Gastroesophageal sphincter (tissue), 4 donors: Measurements from ENCODE around the gene ACAD10. TPM values are rescaled to one million over a fixed set of nuclear protein-coding genes. Genes with fewer than 3 reads are reported as not detected.
"Not testable (repeated sequence)": the region's sequence is repeated elsewhere in the genome, so short reads cannot be mapped to it uniquely, and the experiment has no call there.

ENCODE experiments used
- ATAC-seq: fragments of 150-250 bp; one replicate; pipeline ENCODE4 v1.9.1; 2016; ENCODE audit warnings: mild to moderate bottlenecking, moderate library complexity
- H3K27ac ChIP-seq, 4 donors: fragments of 200-600 bp; sonication (generic) in 3 of 4; 1 replicate in 3 of 4; 2 replicates in 1 of 4; pipeline ENCODE4 v1.5.1; 2016 to 2019
- H3K27me3 ChIP-seq: fragments of 200-600 bp; sonication (generic); one replicate; pipeline ENCODE4 v1.5.1; 2019
- H3K36me3 ChIP-seq, 2 donors: fragments of 200-600 bp; sonication (generic); one replicate each; pipeline ENCODE4 v1.5.1; 2019; ENCODE audit warnings: control low read depth in 1 of 2
- H3K4me1 ChIP-seq, 3 donors: fragments of 200-600 bp; sonication (generic); 1 replicate in 2 of 3; 2 replicates in 1 of 3; pipeline ENCODE4 v1.5.1; 2016 to 2019; ENCODE audit warnings: control low read depth in 2 of 3
- H3K4me3 ChIP-seq, 2 donors: fragments of 200-600 bp; sonication (generic); one replicate each; pipeline ENCODE4 v1.5.1; 2019; ENCODE audit warnings: mild to moderate bottlenecking in 1 of 2, moderate library complexity in 1 of 2
- H3K9me3 ChIP-seq, 3 donors: fragments of 200-600 bp; sonication (generic); one replicate each; pipeline ENCODE4 v1.5.1; 2017 to 2019; ENCODE audit warnings: control low read depth in 2 of 3
- CTCF ChIP-seq, 4 experiments: fragments of 200-600 bp in 2 of 4; fragments of 450-650 bp in 2 of 4; sonication (generic) in 1 of 4; IDR thresholded peaks; one replicate each; pipeline ENCODE4 v1.5.1; 2017 to 2019; ENCODE audit warnings: antibody characterized with exemption in 4 of 4, mild to moderate bottlenecking in 2 of 4, moderate library complexity in 2 of 4
- EP300 ChIP-seq: sonication (generic); formaldehyde crosslinking; IDR thresholded peaks from one replicate; pipeline ENCODE4 v1.6.1; 2017; ENCODE audit warnings: antibody characterized with exemption, mild to moderate bottlenecking
- POLR2A ChIP-seq, 2 donors: fragments of 450-650 bp; IDR thresholded peaks; one replicate each; pipeline ENCODE4 v1.6.1; 2017; ENCODE audit warnings: antibody characterized with exemption in 2 of 2, mild to moderate bottlenecking in 2 of 2, moderate library complexity in 1 of 2
- POLR2AphosphoS5 ChIP-seq: sonication (generic); formaldehyde crosslinking; IDR thresholded peaks from one replicate; pipeline ENCODE4 v1.6.1; 2017; ENCODE audit warnings: antibody characterized with exemption
- WGBS, 2 donors: methylation state at CpG; one replicate each; pipeline ENCODE4 v1.1.5; 2018; ENCODE audit warnings: low coverage in 1 of 2; 5-methylcytosine and 5-hydroxymethylcytosine counted together
- total RNA-seq, 4 donors: library from RNA; depleted of rRNA; stranded (reverse); fragments of >200 nt; gene quantifications; one replicate each; pipeline ENCODE4 v1.1.0, GENCODE V29; 2016

The ACAD10 gene
- total RNA-seq, 4 donors from 2014 or later = 7.5 to 26.5 (median 19.0) TPM

DNA sequence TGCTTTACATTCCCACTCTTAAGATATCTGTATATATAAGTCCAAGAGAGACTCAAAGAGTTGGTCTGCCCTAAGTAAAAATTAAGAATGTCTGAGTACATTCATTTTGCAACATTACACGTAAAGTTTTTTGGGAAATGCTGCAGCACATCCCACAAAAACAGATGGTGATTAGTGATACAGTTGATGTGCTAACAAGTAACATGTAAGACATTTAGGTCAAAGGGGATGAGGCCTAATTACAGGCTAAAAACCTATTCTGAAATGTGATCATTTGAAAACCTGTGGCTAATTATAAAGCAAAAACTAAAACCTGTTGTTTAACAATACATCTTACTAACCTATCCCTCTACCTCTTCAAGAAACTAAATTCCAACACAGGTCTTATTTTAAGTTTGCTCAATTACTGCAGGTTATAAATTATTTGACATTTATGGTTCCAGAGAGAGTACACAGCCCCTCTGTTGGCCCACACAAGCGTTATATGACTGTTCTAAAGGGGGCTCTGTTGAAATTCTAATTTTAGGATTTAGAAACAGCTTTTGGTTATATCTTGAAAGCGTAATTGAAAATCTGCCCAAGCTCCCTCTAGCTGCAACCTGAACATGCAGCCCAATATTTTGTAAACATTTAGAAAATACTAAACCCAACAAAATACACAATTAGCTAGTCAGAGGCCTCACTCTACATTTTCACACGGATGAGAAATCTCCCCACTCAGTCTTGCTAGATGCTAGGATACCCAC, 43.0 kb upstream of the ACAD10 start:
- Histone ChIP-seq H3K4me1 (peaks cover 0 to 21% (median 3%) of the 10 kb centered on the region in 3 donors), H3K4me3 (no peak overlapping the region), H3K9me3 (no peaks in the 10 kb centered on the region), H3K27me3 (no peaks in the 10 kb centered on the region), H3K36me3 (peaks cover 0 to 57% of the 10 kb centered on the region in 2 donors), H3K27ac (peak overlapping the region in 3 of 4 donors; percentile 46 to 60 (median 60))
- ATAC-seq = no peak
- peak in 1 of 4 experiments; percentile 36 for TF ChIP-seq CTCF (IDR thresholded peaks at IDR 0.05)
- no peak for TF ChIP-seq EP300
- WGBS, 2 donors = 21 to 64% methylated on average over 4 of the region's 4 CpGs

- H3K27ac ChIP-seq = peak overlapping the region in 3 of 4 donors; percentile 46 to 60 (median 60)
- no peaks in the 10 kb centered on the region for H3K27me3 ChIP-seq
- no peaks in the 10 kb centered on the region for H3K9me3 ChIP-seq
- ATAC-seq = no peak
- H3K4me1 ChIP-seq = peaks cover 0 to 21% (median 3%) of the 10 kb centered on the region in 3 donors
- peaks cover 0 to 62% of the 10 kb centered on the region in 2 donors for H3K36me3 ChIP-seq
- no peak for TF ChIP-seq EP300
- TF ChIP-seq CTCF (IDR thresholded peaks at IDR 0.05) = no peak
- TF ChIP-seq POLR2AphosphoS5 = no peak
- no peak for TF ChIP-seq POLR2A (IDR thresholded peaks at IDR 0.05)
- WGBS, 2 donors = 26 to 32% methylated on average over 3 of the region's 3 CpGs
- H3K4me3 ChIP-seq = no peak overlapping the region
Measured at GRCh38 chr12:111643427-111643826, 42.4 kb upstream of the ACAD10 start.

GRCh38 chr12:111645433-111645832, 40.4 kb upstream of the ACAD10 start:
- peaks cover 0 to 81% of the 10 kb centered on the region in 2 donors for H3K36me3 ChIP-seq
- no peak for ATAC-seq
- no peak for TF ChIP-seq POLR2AphosphoS5
- peaks cover 0 to 21% (median 3%) of the 10 kb centered on the region in 3 donors for H3K4me1 ChIP-seq
- 94 to 100% methylated on average over 2 to 5 of the region's 5 CpGs for WGBS, 2 donors
- H3K27ac ChIP-seq = no peak overlapping the region
- no peak overlapping the region for H3K4me3 ChIP-seq
- H3K9me3 ChIP-seq = no peaks in the 10 kb centered on the region
- H3K27me3 ChIP-seq = no peaks in the 10 kb centered on the region

GRCh38 chr12:111650912-111651311, 34.9 kb upstream of the ACAD10 start:
- Histone ChIP-seq H3K4me3 (no peak overlapping the region), H3K9me3 (no peaks in the 10 kb centered on the region), H3K27me3 (no peaks in the 10 kb centered on the region), H3K27ac (no peak overlapping the region), H3K36me3 (peaks cover 0 to 100% of the 10 kb centered on the region in 2 donors), H3K4me1 (no peaks in the 10 kb centered on the region)
- no peak for ATAC-seq
- WGBS, 2 donors = 83 to 92% methylated on average over 5 to 7 of the region's 7 CpGs
- no peak for TF ChIP-seq EP300
- no peak for TF ChIP-seq POLR2AphosphoS5
- no peak for TF ChIP-seq CTCF (IDR thresholded peaks at IDR 0.05)
- no peak for TF ChIP-seq POLR2A (IDR thresholded peaks at IDR 0.05)

DNA sequence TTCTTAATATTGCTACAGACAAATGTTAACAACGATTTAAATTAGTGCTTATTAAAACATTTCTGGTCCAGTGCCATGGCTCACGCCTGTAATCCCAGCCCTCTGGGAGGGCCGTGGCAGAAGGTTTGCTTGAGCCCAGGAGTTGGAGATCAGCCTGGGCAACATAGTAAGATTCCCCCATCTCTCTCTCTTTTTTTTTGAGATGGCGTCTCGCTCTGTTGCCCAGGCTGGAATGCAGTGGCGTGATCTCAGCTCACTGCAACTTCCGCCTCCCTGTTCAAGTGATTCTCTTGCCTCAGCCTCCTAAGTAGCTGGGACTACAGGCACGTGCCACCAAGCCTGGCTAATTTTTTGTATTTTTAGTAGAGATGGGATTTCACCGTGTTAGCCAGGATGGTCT, 33.3 kb upstream of the ACAD10 start:
- not testable (repeated sequence) for H3K27me3 ChIP-seq, H3K4me3 ChIP-seq, H3K4me1 ChIP-seq, H3K27ac ChIP-seq, ATAC-seq, H3K9me3 ChIP-seq
- WGBS, 2 donors = 91 to 94% methylated on average over 6 to 7 of the region's 9 CpGs
- peaks cover 0 to 100% of the 10 kb centered on the region in 2 donors for H3K36me3 ChIP-seq

DNA sequence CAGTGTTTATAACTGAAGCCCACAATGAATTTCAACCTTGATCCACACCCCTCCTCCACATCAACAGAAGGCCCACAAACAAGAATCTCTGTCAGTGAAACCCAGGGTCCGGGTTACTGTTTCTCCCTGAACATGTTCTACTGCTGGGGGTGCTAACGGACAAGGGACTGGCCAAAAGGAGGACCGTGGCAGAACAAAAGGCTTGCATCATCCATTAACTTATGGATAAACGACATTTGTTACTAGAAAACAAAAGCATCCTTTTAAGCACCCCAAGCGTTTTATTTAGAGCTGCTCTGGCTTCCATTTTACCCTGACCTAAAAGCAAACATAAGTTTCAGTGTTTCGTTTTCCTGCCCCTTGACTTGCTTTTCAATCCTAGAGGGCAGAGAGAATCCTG, 32.3 kb upstream of the ACAD10 start:
- no peak for TF ChIP-seq EP300
- no peak for TF ChIP-seq CTCF (IDR thresholded peaks at IDR 0.05)
- no peak for TF ChIP-seq POLR2AphosphoS5
- no peak for TF ChIP-seq POLR2A (IDR thresholded peaks at IDR 0.05)
- WGBS, 2 donors = 84 to 89% methylated on average over 6 of the region's 6 CpGs
- Histone ChIP-seq H3K27me3 (no peaks in the 10 kb centered on the region), H3K4me3 (no peak overlapping the region), H3K9me3 (no peaks in the 10 kb centered on the region), H3K36me3 (peaks cover 0 to 100% of the 10 kb centered on the region in 2 donors), H3K27ac (no peak overlapping the region), H3K4me1 (no peaks in the 10 kb centered on the region)
- no peak for ATAC-seq
